ENCODE data around the gene YARS2. TPM values are rescaled to one million over a fixed set of nuclear protein-coding genes. Genes with fewer than 3 reads are reported as not detected.

YARS2 gene
- total and polyA plus RNA-seq, 2 of the 13 experiments (the other 11 are each of a cell fraction or from before 2014, with no cell fraction given): 17.9 to 39.6 TPM

DNA sequence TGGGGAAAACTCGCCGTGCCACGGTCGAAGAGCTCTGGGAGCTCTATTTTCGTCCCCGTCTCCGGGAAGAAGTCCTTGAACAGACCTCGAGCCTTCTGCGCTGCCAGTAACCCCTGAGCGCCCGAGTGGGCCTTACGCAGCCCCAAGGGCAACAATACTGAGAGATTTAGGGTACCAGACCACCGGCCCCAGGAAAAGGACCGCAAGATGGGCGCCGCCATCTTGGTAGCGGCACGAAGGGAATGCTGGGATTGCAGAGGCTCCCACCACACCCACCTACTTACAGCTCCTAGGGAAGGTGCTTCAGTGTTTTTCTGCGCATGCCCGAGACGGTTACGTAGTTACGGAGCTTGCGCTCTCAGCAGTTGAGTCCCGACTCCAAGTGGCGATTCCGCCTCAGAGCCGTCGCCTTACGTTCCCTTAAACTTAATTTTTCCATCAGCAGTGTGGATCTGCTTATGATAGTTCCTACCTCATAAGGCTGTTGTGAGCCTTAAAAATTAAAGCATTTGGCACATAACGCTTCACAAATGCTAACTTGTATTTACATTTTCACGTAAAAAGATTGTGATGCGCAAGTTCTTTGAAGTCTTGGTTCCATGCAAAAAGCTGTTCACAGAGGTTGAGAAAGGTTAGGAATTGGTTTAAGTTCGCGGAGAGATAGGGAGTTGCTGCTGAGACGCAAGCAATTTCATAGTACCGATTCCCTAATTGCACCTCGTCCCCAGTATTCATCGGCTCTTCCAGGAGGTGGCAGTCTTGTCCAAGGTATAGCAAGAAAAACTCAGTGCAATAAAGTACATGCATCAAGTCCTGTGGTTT, at the start of gene YARS2 (continued):
- TF ChIP-seq, protein P1, sequence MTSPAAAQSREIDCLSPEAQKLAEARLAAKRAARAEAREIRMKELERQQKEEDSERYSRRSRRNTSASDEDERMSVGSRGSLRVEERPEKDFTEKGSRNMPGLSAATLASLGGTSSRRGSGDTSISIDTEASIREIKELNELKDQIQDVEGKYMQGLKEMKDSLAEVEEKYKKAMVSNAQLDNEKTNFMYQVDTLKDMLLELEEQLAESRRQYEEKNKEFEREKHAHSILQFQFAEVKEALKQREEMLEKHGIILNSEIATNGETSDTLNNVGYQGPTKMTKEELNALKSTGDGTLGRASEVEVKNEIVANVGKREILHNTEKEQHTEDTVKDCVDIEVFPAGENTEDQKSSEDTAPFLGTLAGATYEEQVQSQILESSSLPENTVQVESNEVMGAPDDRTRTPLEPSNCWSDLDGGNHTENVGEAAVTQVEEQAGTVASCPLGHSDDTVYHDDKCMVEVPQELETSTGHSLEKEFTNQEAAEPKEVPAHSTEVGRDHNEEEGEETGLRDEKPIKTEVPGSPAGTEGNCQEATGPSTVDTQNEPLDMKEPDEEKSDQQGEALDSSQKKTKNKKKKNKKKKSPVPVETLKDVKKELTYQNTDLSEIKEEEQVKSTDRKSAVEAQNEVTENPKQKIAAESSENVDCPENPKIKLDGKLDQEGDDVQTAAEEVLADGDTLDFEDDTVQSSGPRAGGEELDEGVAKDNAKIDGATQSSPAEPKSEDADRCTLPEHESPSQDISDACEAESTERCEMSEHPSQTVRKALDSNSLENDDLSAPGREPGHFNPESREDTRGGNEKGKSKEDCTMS (CRISPR knock-in tag; conservative IDR thresholded peaks at IDR 0.05): no peak
- TF ChIP-seq CENPT (CRISPR knock-in tag; IDR thresholded peaks at IDR 0.05; ENCODE audit: low read depth) (no peak; the same call in 1 of the 2 replicates), ZIK1 (CRISPR knock-in tag; IDR thresholded peaks at IDR 0.05; ENCODE audit: borderline replicate concordance, low read depth) (no peak; the same call in 1 of the 2 replicates), GABPB1 (CRISPR knock-in tag; IDR thresholded peaks at IDR 0.05) (no peak; the same call in none of the 2 replicates), SMARCC2 (IDR thresholded peaks at IDR 0.05) (no peak), ZNF17 (CRISPR knock-in tag; IDR thresholded peaks at IDR 0.05) (no peak), ETV6 (CRISPR knock-in tag; conservative IDR thresholded peaks at IDR 0.05) (no peak), KDM5A (IDR thresholded peaks at IDR 0.05; ENCODE audit: borderline replicate concordance, low read length) (peak; percentile 96), PTBP1 (IDR thresholded peaks at IDR 0.05; ENCODE audit: low read depth, low read length, poor library complexity, severe bottlenecking) (no peak), ZNF883 (CRISPR knock-in tag; IDR thresholded peaks at IDR 0.05; ENCODE audit: not compliant biosample characterization) (no peak), NR2F1 (CRISPR knock-in tag; IDR thresholded peaks at IDR 0.05) (peak in 1 of 2 experiments; percentile 25; a peak in 1 of 4 replicates), ZNF841 (CRISPR knock-in tag; IDR thresholded peaks at IDR 0.05; ENCODE audit: borderline replicate concordance) (no peak), SOX13 (IDR thresholded peaks at IDR 0.05) (0 out of 2 replicates have a peak, but pooled peaks have one; percentile 7), SOX13 (CRISPR knock-in tag; conservative IDR thresholded peaks at IDR 0.05 in 1 of 2, IDR thresholded peaks at IDR 0.05 in 1 of 2) (no peak), NR2F6 (IDR thresholded peaks at IDR 0.05) (no peak), NR2F6 (CRISPR knock-in tag; IDR thresholded peaks at IDR 0.05) (no peak), EED (CRISPR knock-in tag; IDR thresholded peaks at IDR 0.05) (no peak), ZNF484 (CRISPR knock-in tag; IDR thresholded peaks at IDR 0.05; ENCODE audit: borderline replicate concordance, low read depth) (no peak), HOXA9 (CRISPR knock-in tag; IDR thresholded peaks at IDR 0.05; ENCODE audit: borderline replicate concordance) (no peak), HNRNPL (IDR thresholded peaks at IDR 0.05; ENCODE audit: low read depth, low read length) (no peak)
- TF ChIP-seq, protein P2, sequence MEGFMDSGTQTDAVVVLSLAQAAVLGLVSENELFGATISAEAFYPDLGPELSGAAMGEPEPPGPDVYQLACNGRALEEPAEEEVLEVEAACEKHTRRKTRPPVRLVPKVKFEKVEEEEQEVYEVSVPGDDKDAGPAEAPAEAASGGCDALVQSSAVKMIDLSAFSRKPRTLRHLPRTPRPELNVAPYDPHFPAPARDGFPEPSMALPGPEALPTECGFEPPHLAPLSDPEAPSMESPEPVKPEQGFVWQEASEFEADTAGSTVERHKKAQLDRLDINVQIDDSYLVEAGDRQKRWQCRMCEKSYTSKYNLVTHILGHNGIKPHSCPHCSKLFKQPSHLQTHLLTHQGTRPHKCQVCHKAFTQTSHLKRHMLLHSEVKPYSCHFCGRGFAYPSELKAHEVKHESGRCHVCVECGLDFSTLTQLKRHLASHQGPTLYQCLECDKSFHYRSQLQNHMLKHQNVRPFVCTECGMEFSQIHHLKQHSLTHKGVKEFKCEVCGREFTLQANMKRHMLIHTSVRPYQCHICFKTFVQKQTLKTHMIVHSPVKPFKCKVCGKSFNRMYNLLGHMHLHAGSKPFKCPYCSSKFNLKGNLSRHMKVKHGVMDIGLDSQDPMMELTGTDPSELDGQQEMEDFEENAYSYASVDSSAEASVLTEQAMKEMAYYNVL (CRISPR knock-in tag; IDR thresholded peaks at IDR 0.05; ENCODE audit: borderline replicate concordance): peak; percentile 31; the same call in 1 of the 2 replicates
- TF ChIP-seq, protein P3, sequence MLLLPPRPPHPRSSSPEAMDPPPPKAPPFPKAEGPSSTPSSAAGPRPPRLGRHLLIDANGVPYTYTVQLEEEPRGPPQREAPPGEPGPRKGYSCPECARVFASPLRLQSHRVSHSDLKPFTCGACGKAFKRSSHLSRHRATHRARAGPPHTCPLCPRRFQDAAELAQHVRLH (CRISPR knock-in tag; IDR thresholded peaks at IDR 0.05; ENCODE audit: borderline replicate concordance, low read depth): 0 out of 2 replicates have a peak, but pooled peaks have one; percentile 29
- TF ChIP-seq, protein P4, sequence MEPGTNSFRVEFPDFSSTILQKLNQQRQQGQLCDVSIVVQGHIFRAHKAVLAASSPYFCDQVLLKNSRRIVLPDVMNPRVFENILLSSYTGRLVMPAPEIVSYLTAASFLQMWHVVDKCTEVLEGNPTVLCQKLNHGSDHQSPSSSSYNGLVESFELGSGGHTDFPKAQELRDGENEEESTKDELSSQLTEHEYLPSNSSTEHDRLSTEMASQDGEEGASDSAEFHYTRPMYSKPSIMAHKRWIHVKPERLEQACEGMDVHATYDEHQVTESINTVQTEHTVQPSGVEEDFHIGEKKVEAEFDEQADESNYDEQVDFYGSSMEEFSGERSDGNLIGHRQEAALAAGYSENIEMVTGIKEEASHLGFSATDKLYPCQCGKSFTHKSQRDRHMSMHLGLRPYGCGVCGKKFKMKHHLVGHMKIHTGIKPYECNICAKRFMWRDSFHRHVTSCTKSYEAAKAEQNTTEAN (CRISPR knock-in tag; conservative IDR thresholded peaks at IDR 0.05): 0 out of 2 replicates have a peak, but pooled peaks have one; percentile 10

All from HepG2 (cell line).